Ascending aorta (tissue), 2 donors: Measurements from ENCODE around the gene TRIM47. TPM values are rescaled to one million over a fixed set of nuclear protein-coding genes. Genes with fewer than 3 reads are reported as not detected.

ENCODE experiments used
- DNase-seq, 2 donors: peaks; one replicate each; pipeline ENCODE4 v3.0.0-alpha.2; 2019; ENCODE audit warnings: low spot score in 2 of 2
- H3K27ac ChIP-seq, 2 donors: fragments of 200-600 bp; sonication (generic); one replicate each; pipeline ENCODE4 v1.5.1; 2016 to 2017; ENCODE audit warnings: mild to moderate bottlenecking in 1 of 2
- H3K27me3 ChIP-seq: fragments of 200-600 bp; sonication (generic); one replicate; pipeline ENCODE4 v1.5.1; 2017
- H3K36me3 ChIP-seq, 2 donors: fragments of 200-600 bp; sonication (generic); one replicate each; pipeline ENCODE4 v1.5.1; 2016
- H3K4me1 ChIP-seq, 2 donors: fragments of 200-600 bp; sonication (generic); one replicate each; pipeline ENCODE4 v1.5.1; 2016 to 2017; ENCODE audit warnings: mild to moderate bottlenecking in 1 of 2
- H3K4me3 ChIP-seq, 2 donors: fragments of 200-600 bp; sonication (generic); one replicate each; pipeline ENCODE4 v1.5.1; 2016 to 2017; ENCODE audit warnings: mild to moderate bottlenecking in 1 of 2
- H3K9me3 ChIP-seq, 2 donors: fragments of 200-600 bp; sonication (generic); one replicate each; pipeline ENCODE4 v1.5.1; 2016
- CTCF ChIP-seq, 3 experiments: fragments of 200-600 bp in 2 of 3; fragments of 450-650 bp in 1 of 3; sonication (generic) in 2 of 3; IDR thresholded peaks; one replicate each; pipeline ENCODE4 v1.5.1; 2016 to 2019; ENCODE audit warnings: antibody characterized with exemption in 3 of 3, mild to moderate bottlenecking in 1 of 3, moderate library complexity in 1 of 3
- intact Hi-C: fragments of 100-400 bp; cut with DNase I; formaldehyde crosslinking; loops from one replicate; pipeline ENCODE4 v1.15.1; 2023
- total RNA-seq: library from RNA; depleted of rRNA; stranded (reverse); fragments of >200 nt; gene quantifications from one replicate; pipeline ENCODE4 v1.1.0, GENCODE V29; 2016

Gene TRIM47
- total RNA-seq, 1 donor from 2014 or later, result 132 TPM

GRCh38 chr17:75881678-75882454 lies 3.5 kb upstream of the TRIM47 start:
- intact Hi-C loops, result no loop called here

GRCh38 chr17:75880266-75880665 lies 1.9 kb upstream of the TRIM47 start:
- TF ChIP-seq CTCF (IDR thresholded peaks at IDR 0.05), result no peak
- Histone ChIP-seq H3K27ac (peak overlapping the region; percentile 2 to 9), H3K27me3 (no peaks in the 10 kb centered on the region), H3K4me1 (peaks cover 12 to 21% of the 10 kb centered on the region in 2 donors), H3K36me3 (no peaks in the 10 kb centered on the region), H3K4me3 (no peak overlapping the region), H3K9me3 (no peaks in the 10 kb centered on the region)
- intact Hi-C loops, result no loop called here
- DNase-seq, result no peak

More at GRCh38 chr17:75881678-75882454, 3.5 kb upstream of the TRIM47 start:
- no peak overlapping the region for H3K4me3 ChIP-seq
- no peak for DNase-seq
- peaks cover 0 to 5% of the 10 kb centered on the region in 2 donors for H3K4me1 ChIP-seq
- no peak overlapping the region for H3K27ac ChIP-seq
- H3K9me3 ChIP-seq, result no peaks in the 10 kb centered on the region
- no peaks in the 10 kb centered on the region for H3K27me3 ChIP-seq
- no peaks in the 10 kb centered on the region for H3K36me3 ChIP-seq
- no peak for TF ChIP-seq CTCF (IDR thresholded peaks at IDR 0.05)

GRCh38 chr17:75877752-75878173 lies 618 bp downstream of the TRIM47 start:
- Histone ChIP-seq H3K4me1 (peaks cover 33 to 45% of the 10 kb centered on the region in 2 donors), H3K4me3 (peak overlapping the region; percentile 85 to 96), H3K27me3 (no peaks in the 10 kb centered on the region), H3K36me3 (peaks cover 13% of the 10 kb centered on the region in 2 donors), H3K9me3 (no peaks in the 10 kb centered on the region), H3K27ac (peak overlapping the region; percentile 96 to 99)
- intact Hi-C loops, result loop anchor here (1.0 to 10.0 kb wide), 5 partner anchors 19 to 213 kb away; partner anchors contain the start of genes MRPL38, RECQL5, SAP30BP and TRIM65
- TF ChIP-seq CTCF (IDR thresholded peaks at IDR 0.05), result peak in 2 of 3 experiments; percentile 48 to 51
- peak in 1 of 2 donors; percentile 86 for DNase-seq

- peak; percentile 88 to 98 for DNase-seq
- Histone ChIP-seq H3K27me3 (no peaks in the 10 kb centered on the region), H3K4me3 (peak overlapping the region; percentile 85 to 96), H3K4me1 (peaks cover 38 to 50% of the 10 kb centered on the region in 2 donors), H3K36me3 (peaks cover 13% of the 10 kb centered on the region in 2 donors), H3K9me3 (no peaks in the 10 kb centered on the region), H3K27ac (peak overlapping the region; percentile 96 to 99)
- TF ChIP-seq CTCF (IDR thresholded peaks at IDR 0.05), result peak; percentile 8 to 44 (median 41)
- intact Hi-C loops, result loop anchor here (1.0 to 10.0 kb wide), 3 partner anchors 22 to 212 kb away; partner anchors contain the start of genes MRPL38, RECQL5, SAP30BP and WBP2
Measured at GRCh38 chr17:75876938-75877751, 1.2 kb downstream of the TRIM47 start.

- intact Hi-C loops, result loop anchor here (2.0 to 10.0 kb wide), 2 partner anchors 28 to 212 kb away; partner anchors contain the start of genes MRPL38, RECQL5 and SAP30BP
- H3K4me3 ChIP-seq, result peak overlapping the region; percentile 85 to 96
Measured at GRCh38 chr17:75876190-75876937, 2.0 kb downstream of the TRIM47 start.

More at GRCh38 chr17:75876190-75876937, 2.0 kb downstream of the TRIM47 start:
- Histone ChIP-seq H3K4me1 (peaks cover 38 to 58% of the 10 kb centered on the region in 2 donors), H3K27ac (peak overlapping the region; percentile 96 to 99), H3K36me3 (peaks cover 13% of the 10 kb centered on the region in 2 donors), H3K9me3 (no peaks in the 10 kb centered on the region), H3K27me3 (no peaks in the 10 kb centered on the region)
- TF ChIP-seq CTCF (IDR thresholded peaks at IDR 0.05), result peak in 2 of 3 experiments; percentile 15 to 31
- peak in 1 of 2 donors; percentile 76 for DNase-seq
